ENCODE results near the gene CUL3. TPM values are rescaled to one million over a fixed set of nuclear protein-coding genes. Genes with fewer than 3 reads are reported as not detected.

The CUL3 gene
- total RNA-seq, 2 experiments from 2014 or later, result 50.6 to 155 TPM

DNA sequence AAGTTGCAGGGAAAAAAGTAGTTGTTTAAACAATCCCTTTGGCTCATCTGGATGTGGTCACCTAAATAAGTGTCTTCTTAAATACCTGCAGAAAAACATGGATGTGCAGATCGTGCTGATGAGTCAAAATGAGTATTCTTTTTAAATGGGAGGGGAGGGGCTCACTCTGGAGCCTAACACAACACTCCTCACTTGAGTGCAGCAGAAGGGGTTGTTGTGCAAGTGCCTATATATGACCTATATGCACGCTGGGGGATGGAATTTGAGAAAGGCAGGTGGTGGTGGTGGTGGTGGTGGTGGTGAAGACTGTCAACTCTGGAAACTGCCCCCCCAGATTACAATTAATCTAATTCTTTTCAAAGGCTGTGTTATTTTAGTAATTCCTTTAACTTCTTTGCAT is 105.3 kb downstream of the CUL3 start:
- Histone ChIP-seq H3K9me3 (ENCODE audit: low read length) (no peaks in the 10 kb centered on the region), H3K27ac (ENCODE audit: low read depth, low read length, poor library complexity, severe bottlenecking) (no peak overlapping the region), H3K79me2 (ENCODE audit: insufficient read depth, low read depth, low read length) (peaks cover 33% of the 10 kb centered on the region; the same call in 1 of the 2 replicates), H2AFZ (ENCODE audit: low read length) (no peak overlapping the region), H3K36me3 (ENCODE audit: insufficient read depth, low read length) (peaks cover 96% of the 10 kb centered on the region), H3K9me2 (ENCODE audit: insufficient read depth, low read length) (no peaks in the 10 kb centered on the region), H3K4me1 (ENCODE audit: insufficient read depth, low read length, poor library complexity, severe bottlenecking) (peaks cover 13% of the 10 kb centered on the region), H3K4me2 (ENCODE audit: low read length) (no peak overlapping the region), H3K4me3 (ENCODE audit: low read depth, low read length, poor library complexity, severe bottlenecking) (no peak overlapping the region), H4K20me1 (ENCODE audit: insufficient read depth, low read length) (no peaks in the 10 kb centered on the region)
- CTCF ChIA-PET (ENCODE audit: unreplicated experiment), result no interaction called here
- no TSS peak for BruUV-seq (replicated peaks)
- TF ChIP-seq, protein P1, sequence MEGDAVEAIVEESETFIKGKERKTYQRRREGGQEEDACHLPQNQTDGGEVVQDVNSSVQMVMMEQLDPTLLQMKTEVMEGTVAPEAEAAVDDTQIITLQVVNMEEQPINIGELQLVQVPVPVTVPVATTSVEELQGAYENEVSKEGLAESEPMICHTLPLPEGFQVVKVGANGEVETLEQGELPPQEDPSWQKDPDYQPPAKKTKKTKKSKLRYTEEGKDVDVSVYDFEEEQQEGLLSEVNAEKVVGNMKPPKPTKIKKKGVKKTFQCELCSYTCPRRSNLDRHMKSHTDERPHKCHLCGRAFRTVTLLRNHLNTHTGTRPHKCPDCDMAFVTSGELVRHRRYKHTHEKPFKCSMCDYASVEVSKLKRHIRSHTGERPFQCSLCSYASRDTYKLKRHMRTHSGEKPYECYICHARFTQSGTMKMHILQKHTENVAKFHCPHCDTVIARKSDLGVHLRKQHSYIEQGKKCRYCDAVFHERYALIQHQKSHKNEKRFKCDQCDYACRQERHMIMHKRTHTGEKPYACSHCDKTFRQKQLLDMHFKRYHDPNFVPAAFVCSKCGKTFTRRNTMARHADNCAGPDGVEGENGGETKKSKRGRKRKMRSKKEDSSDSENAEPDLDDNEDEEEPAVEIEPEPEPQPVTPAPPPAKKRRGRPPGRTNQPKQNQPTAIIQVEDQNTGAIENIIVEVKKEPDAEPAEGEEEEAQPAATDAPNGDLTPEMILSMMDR (conservative IDR thresholded peaks at IDR 0.05; ENCODE audit: low read length), result no peak
- no peak for TF ChIP-seq EZH2phosphoT487 (IDR thresholded peaks at IDR 0.05; ENCODE audit: borderline replicate concordance, low read depth, low read length)
- no peak for DNase-seq (ENCODE audit: low spot score)
- POLR2A ChIA-PET, result no interaction called here
- intact Hi-C loops (cut with micrococcal nuclease; ENCODE audit: unreplicated experiment), result no loop called here

- Histone ChIP-seq H3K4me2 (ENCODE audit: low read length) (no peak overlapping the region), H3K36me3 (ENCODE audit: insufficient read depth, low read length) (peaks cover 61% of the 10 kb centered on the region), H4K20me1 (ENCODE audit: insufficient read depth, low read length) (no peaks in the 10 kb centered on the region), H3K79me2 (ENCODE audit: insufficient read depth, low read depth, low read length) (no peaks in the 10 kb centered on the region), H3K4me1 (ENCODE audit: insufficient read depth, low read length, poor library complexity, severe bottlenecking) (no peaks in the 10 kb centered on the region), H3K9me2 (ENCODE audit: insufficient read depth, low read length) (no peaks in the 10 kb centered on the region), H3K4me3 (ENCODE audit: low read depth, low read length, poor library complexity, severe bottlenecking) (no peak overlapping the region), H3K27ac (ENCODE audit: low read depth, low read length, poor library complexity, severe bottlenecking) (no peak overlapping the region), H2AFZ (ENCODE audit: low read length) (no peak overlapping the region), H3K9me3 (ENCODE audit: low read length) (no peaks in the 10 kb centered on the region)
- ChIA-PET POLR2A (no interaction called here), CTCF (ENCODE audit: unreplicated experiment) (no interaction called here)
- BruUV-seq (replicated peaks), result no TSS peak
- no peak for DNase-seq (ENCODE audit: low spot score)
- intact Hi-C loops (cut with micrococcal nuclease; ENCODE audit: unreplicated experiment), result no loop called here
- TF ChIP-seq, protein P1 (conservative IDR thresholded peaks at IDR 0.05; ENCODE audit: low read length), result no peak
- no peak for TF ChIP-seq EZH2phosphoT487 (IDR thresholded peaks at IDR 0.05; ENCODE audit: borderline replicate concordance, low read depth, low read length)
Observed at GRCh38 chr2:224472827-224473226, 112.3 kb downstream of the CUL3 start.

DNA sequence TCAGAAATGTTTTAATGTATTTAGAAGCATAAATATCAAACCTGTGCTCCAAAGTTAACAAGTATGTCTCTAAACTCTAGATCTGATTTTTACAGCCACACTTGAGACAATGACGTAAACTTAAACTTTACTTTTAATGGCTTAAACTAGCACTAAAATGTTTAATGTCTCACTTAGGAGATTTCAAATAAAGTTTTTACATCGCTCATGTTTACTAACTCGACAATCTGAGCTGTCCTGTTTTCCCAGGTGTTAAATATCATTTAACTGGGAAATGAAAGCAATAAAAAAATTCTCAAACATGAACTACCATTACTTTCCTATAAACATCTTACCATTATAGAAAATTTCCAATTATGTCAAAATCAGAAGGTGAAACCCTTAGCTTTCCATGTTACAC is 113.0 kb downstream of the CUL3 start:
- no peak for DNase-seq (ENCODE audit: low spot score)
- no TSS peak for BruUV-seq (replicated peaks)
- intact Hi-C loops (cut with micrococcal nuclease; ENCODE audit: unreplicated experiment), result no loop called here
- Histone ChIP-seq H3K4me3 (ENCODE audit: low read depth, low read length, poor library complexity, severe bottlenecking) (no peak overlapping the region), H3K4me2 (ENCODE audit: low read length) (no peak overlapping the region), H4K20me1 (ENCODE audit: insufficient read depth, low read length) (no peaks in the 10 kb centered on the region), H3K9me2 (ENCODE audit: insufficient read depth, low read length) (no peaks in the 10 kb centered on the region), H3K27ac (ENCODE audit: low read depth, low read length, poor library complexity, severe bottlenecking) (no peak overlapping the region), H3K9me3 (ENCODE audit: low read length) (no peaks in the 10 kb centered on the region), H3K36me3 (ENCODE audit: insufficient read depth, low read length) (peaks cover 54% of the 10 kb centered on the region), H3K79me2 (ENCODE audit: insufficient read depth, low read depth, low read length) (no peaks in the 10 kb centered on the region), H3K4me1 (ENCODE audit: insufficient read depth, low read length, poor library complexity, severe bottlenecking) (no peaks in the 10 kb centered on the region), H2AFZ (ENCODE audit: low read length) (no peak overlapping the region)
- no peak for TF ChIP-seq EZH2phosphoT487 (IDR thresholded peaks at IDR 0.05; ENCODE audit: borderline replicate concordance, low read depth, low read length)
- TF ChIP-seq, protein P1 (conservative IDR thresholded peaks at IDR 0.05; ENCODE audit: low read length), result no peak
- CTCF ChIA-PET (ENCODE audit: unreplicated experiment), result no interaction called here
- POLR2A ChIA-PET, result no interaction called here
